8988T (cell line): Measurements from ENCODE around the gene WNK4.

ENCODE experiments used
- DNase-seq: peaks from one replicate; pipeline ENCODE4 v3.0.0; 2011

The WNK4 gene

DNA sequence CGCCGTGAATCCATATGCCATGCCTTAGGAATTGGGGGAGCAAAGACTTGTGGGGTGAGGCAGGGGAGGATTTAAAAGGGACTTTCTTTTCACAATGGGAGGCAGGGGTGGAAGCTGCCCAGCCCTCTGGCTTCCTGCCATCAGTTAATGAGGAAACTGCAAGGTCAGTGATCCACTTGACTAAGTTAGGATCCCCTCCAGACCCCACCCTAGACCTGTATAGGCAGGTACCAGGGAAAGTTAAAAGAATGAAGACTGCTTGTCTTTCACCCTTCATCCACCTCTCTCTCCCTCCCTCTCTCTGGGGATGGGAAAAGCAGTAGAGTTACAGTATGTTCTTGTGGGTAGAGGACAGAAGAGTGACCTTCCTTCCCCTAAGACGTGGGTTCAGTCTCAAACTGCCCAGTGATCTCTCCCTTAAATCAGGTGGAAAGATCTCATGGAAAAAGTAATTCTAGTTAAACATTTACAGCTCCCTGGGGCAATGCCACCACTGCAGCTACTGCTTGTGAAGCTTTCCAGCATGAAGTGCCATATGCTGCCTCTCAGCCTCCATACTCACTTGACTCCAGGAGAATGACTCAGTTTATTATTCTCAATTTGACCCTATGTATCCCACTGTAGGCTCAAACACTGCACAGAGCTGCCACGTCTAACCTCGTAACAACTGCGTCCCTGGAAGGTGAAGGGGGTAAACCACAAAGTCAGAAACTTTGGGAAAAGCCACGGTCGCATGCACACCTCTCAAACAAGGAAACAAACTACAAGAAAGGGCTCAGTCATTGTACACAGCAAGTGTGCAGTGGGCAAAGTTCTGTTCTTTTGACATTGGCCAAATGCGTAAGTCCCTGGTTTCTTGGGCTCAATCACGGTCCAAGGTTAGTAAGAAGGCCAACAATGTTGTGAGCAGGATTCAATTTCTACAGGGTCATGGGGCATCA, 16.9 kb downstream of the WNK4 start:
- no peak for DNase-seq

GRCh38 chr17:42798011-42798382, 17.6 kb downstream of the WNK4 start:
- DNase-seq, result no peak

DNA sequence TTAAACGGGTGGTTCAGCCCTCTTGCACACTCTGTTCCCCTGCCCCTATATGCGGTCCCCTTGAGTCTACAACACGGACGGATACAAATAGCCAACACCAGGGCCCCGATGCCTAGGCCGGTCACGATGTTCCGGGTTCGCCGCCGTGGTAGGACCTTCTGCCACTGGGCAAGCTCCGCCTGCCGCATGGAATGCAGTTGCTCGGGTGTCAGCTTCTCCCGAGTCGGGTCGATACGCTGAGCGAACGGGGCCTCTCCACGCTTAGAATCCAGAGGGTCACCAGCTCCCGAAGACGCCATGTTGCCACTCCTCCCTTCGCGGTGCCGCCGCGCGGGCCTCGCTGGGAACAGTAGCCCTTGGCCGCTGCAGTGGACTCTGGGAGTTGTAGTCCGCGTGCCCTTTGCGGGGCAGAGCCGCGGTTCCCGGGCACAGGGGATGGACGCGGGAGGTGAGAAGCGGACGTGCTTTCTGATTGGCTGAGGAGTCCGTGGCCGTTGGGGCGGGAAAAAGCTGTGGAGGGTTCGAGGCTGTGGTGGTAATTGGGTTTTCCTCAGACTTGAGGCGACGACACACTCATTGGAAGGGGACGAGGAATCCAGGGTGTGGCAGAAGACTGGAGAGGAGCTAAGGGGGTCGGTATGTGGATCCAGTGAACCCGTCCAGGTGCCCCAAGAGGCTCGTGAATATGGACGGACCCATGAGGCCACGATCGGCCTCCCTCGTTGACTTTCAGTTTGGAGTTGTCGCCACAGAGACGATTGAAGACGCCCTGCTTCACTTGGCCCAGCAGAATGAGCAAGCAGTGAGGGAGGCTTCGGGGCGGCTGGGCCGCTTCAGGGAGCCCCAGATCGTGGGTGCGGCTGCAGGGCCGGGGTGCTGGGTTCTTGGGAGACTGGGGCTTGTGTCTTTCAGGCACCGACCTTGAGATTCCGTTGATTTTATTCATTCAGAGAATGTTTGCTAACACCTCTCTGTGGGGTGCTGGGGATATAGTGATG, 18.3 kb downstream of the WNK4 start, which contains the start of the genes CNTD1 and COA3:
CNTD1 (plus strand) TSS at position 479 of the 998 bp plus-strand sequence; CDS start at position 686, 207 bp downstream.
COA3 (minus strand) TSS at position 322 of the 998 bp plus-strand sequence; CDS start at position 299, 23 bp downstream.
- DNase-seq, result peak; percentile 61

- no peak for DNase-seq
These were observed 22.9 kb downstream of the WNK4 start for GRCh38 chr17:42803074-42803883.

- no peak for DNase-seq
These were observed 24.5 kb downstream of the WNK4 start for GRCh38 chr17:42804918-42805367.

DNA sequence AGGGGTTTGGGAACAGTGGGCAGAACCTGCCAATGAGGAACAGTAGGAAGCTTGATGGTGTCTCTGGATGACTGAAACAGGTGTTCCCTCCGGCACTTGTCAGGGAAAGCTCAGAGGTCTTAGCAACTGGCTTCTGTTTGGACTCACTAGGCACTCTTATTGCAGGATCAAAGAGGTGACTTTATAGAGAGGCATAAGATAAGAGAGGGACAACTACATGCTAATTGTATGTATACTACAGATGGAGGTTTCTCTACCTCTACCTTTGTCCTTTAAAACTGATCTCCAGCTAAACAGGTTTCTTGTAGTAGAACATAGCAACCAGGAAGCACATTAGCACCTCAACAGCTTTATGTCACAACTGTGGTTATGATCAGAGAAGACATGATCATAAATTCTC, 25.8 kb downstream of the WNK4 start:
- DNase-seq, result no peak

DNA sequence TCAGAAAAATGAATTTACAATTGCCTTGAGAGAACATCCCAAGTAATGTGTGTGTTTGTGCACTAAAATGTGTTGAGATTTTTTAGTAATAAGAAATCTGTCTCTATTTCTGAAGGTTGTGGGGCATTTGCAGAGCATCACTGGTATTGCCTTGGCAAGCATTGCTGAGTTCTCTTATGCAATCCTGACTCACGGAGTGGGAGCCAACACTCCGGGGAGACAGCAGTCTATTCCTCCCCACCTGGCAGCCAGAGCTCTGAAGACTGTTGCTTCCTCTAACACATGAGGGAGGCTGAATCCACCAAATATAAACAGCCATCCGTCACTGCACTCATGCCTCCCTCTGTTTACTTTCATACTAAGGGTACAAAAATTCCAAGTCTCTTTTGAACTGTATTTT, 28.8 kb downstream of the WNK4 start:
- DNase-seq, result no peak

DNA sequence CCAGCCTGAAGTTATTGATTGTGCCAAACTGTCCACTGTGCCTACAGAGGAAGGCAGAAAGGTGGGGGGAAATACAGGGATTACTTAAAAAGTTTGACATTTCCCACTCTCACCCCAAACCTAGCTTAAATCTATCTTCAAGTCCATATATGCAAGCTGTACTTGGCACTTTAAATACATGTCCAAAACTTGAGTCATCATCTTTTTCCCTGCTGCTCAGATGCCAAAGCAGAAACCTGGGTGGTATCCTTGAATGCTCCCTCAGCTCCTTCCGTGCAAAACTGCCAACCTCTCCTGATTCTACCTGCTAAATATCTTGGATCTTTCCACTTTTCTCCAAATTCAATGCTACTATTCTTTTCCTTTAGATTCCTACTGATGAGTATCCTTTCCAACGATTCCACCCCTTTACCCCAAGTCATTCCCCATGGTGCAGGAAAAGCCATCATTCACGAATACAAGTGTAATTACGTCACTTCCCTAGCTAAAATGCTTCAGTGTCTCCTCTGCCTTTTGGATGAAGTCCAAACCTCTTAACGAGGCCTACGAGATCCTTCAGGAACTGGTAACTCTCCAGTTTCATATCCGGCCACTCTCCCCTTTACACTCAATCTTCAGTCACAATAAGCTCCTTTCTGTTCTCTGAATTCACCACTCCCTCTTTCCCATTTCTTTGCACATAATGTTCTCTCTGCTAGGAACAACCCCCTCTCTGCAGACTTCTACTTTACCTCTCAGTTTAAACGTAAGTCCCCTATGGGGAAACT, 34.4 kb downstream of the WNK4 start:
- DNase-seq, result no peak

- DNase-seq, result no peak
These were observed 37.5 kb downstream of the WNK4 start for GRCh38 chr17:42817866-42818265.

GRCh38 chr17:42818379-42818778, 38.0 kb downstream of the WNK4 start:
- no peak for DNase-seq

DNA sequence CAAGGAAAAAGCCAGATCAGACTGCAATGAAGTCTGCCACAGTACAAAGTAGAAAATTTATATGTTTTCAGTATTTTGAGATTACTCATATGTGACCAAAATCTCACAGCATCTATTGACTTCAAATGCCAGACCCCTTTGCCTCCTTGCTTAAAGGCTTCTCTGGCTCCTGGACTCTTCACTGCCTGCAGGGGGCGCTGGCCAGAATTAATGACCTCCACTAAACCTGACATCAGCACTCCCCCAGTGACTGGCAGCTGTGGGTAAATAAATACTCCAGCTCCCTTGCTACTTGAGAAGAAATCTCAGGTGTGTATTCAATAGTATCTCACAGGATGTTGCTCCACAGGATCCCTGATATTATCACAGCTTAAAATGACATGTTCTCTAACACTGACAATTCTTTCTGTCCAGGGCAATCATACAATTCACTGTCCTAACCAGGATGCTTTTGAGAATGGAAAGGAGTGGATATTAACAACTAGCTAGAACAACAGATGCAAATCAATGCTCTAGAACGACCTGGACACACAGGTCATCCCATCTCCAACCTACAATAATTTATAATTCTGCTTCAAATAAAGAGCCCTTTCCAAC, 39.6 kb downstream of the WNK4 start:
- DNase-seq, result no peak

DNA sequence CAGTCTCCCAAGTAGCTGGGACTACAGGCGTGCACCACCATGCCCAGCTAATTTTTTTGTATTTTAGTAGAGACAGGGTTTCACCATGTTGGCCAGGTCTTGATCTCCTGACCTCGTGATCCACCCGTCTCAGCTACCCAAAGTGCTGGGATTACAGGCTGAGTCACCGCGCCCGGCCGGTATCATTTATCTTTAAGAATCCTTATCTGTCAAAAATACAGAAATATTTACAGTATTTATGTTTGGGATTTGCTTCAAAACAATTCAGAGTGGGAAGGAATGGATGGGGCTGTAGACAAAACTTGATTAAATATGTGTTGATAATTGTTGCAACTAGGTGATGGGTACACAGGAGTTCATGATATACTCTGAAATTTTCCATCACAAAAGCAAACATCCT, 40.8 kb downstream of the WNK4 start:
- DNase-seq, result no peak

DNA sequence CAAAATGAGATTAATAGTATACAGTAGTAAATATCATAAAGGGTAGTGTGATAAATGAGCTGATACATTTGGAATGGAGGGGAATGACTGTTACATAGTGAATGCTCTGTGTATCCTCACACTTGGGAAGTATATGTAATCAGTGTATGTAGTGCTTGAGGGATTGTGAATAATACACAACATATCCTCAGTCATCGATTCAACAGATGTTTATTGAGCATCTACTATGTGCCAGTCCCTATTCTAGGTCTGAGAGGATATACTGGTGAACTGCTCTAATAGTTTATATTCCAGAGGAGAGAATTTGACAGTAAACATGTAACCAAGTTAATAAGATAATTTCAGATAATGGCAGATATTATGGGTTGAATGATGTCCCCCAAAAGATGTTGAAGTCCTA, 47.1 kb downstream of the WNK4 start:
- DNase-seq, result no peak

DNA sequence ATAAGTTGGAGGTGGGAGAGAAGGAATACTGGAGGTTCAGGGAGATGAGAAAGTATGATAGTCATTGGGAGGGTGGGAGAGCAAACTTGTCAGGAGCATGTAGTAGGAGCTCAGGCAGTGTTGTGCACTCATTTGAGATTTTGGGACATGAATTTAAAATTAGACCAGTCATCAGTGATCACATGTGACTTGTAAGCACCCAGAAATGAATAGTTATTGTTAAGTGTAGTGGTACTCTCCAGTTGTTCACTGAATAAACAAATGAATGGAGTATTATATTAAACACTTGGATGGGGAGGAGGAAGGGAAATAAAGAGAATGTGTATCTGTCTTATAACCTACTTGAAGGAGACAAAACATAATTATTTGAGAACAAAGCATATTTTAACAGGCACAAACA, 50.6 kb downstream of the WNK4 start:
- DNase-seq, result no peak

DNA sequence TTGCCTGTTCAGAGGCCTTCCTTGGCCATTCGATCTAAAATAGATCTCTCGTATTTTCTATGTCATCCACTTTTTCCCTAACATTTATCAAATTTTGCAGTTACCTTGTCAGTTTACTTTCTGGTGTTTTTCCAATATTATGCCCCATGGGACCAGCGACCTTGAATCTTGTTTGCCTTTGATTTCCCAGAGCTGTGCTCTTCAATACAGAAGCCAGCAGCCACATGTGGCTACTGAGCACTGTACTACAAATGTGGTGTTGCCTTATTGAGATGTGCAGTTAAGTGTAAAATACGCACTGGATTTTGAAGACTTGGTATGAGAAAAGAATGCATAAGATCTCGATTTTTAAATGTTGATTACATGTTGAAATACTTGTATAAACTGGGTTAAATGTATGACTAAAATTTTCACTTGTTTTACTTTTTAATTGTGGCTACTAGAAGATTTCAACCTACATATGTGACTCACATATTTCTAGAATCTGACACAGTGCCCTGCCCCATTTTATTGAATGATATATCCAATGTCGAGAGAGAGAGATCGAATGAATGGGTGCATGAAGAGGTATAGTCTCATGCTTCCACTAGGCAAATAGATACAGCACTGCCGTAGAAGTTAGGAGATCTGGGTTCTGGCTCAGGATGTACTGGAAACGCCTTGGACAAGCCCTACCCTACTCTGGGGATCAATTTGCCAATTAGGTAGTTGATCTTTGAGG, 52.0 kb downstream of the WNK4 start:
- no peak for DNase-seq

DNA sequence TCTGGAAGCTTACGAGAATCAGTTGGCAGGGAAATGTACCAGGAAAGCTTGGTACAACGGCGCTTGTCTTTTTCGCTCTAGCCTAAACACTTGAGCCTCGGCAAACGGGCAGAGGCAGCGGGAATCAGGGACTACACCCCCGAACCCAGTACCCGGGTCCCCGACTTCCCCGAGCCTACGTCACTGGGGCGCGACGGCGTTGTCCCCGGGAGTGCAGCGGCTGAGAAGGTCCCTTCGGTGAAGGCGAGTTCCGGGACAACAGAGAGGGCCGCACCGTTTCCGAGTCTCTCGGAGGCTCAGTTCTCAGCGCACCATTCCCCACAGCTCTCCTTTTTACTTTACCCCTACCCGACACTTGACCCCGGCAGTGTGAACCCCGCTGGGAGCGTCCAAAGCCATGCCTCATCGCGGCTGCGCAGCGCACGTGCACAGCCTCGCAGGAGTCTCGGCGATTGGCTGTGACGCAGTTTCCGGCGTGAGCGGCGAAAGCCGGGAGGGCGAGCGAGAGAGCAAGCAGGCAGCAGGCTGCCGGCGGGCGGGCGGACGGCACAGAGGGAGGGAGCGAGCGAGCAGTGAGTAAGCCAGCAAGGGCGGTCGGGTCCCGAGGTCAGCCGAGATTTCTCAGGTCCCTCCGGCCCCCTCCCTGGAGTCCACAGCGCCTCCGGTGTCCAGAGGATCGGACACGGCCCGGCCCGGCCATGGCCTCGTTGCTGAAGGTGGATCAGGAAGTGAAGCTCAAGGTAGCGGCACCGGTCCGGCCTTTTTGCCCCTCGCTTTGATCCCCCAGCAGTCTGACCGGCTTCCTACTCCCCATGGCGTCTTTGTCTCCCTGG, 52.7 kb downstream of the WNK4 start, which contains the start of gene PSME3:
PSME3 (plus strand) TSS at position 464 of the 833 bp plus-strand sequence; CDS start at position 699, 235 bp downstream.
- DNase-seq, result peak; percentile 86

DNA sequence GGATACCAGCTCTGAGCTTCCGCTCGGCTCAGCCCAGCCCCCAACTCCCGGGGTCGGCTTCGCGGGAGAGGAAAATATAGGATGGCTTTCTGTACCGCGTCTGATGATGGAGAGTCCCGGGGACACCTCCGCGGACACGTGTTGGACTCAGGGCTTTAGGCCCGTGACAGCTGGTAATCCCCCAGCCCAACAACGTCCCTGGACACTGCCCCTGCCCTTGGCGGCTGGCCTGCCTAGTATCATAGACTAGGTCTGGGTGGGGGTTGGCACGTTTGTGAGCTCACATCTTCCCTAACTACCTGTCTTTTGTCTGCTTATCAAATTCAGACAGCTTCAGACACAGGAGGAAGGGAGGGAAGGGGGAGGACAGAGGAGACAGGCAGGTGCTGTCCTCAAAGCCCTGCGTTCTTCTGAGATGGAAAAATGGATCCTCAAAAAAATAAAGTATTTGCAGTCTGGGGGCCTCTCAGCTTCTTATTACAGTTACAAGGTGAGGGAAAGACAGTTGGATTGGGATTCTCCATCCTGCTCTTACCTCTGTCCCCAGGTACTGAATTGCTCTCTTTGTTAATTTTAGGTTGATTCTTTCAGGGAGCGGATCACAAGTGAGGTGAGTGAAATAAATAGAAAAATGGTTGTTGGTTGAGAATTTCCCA, 53.5 kb downstream of the WNK4 start:
- no peak for DNase-seq

DNA sequence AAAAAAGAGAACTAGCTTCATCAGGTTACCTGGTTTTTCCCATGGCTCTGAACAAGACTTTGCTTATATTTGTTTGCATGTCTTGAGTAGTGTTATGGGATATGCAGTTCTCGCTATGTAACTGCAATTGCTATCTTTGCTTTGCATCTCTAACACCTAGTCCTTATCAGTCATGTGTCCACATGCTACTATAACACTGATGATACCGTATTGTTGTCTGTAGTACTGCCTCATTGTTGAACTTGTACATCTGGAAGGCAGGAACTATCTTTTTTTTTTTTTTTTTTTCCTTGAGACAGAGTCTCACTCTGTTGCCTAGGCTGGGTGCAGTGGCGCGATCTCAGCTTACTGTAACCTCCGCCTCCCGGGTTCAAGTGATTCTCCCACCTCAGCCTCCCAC, 55.3 kb downstream of the WNK4 start:
- DNase-seq, result no peak
